ENCODE data around the gene ATXN7L1.

Gene ATXN7L1

GRCh38 chr7:105808209-105808608 is 68.2 kb downstream of the ATXN7L1 start:
- H3K36me3 ChIP-seq (ENCODE audit: control insufficient read depth in 2 of 2, insufficient read depth in 1 of 2, low read length in 2 of 2): no peaks in the 10 kb centered on the region
- ChIA-PET POLR2A (no interaction called here), CTCF (interaction anchor here (1.3 kb wide), 1 partner anchor 49 kb away, joined by 3 read pairs; no protein-coding TSS in a partner anchor)
- H3K4me1 ChIP-seq (ENCODE audit: control insufficient read depth, insufficient read depth, low read length): no peaks in the 10 kb centered on the region
- H3K4me3 ChIP-seq (ENCODE audit: low read depth, low read length): no peak overlapping the region
- H3K27ac ChIP-seq (ENCODE audit: extremely low read depth, low read depth, low read length): no peak overlapping the region
- TF ChIP-seq ZNF292 (tag by site-specific recombination; IDR thresholded peaks at IDR 0.05; ENCODE audit: borderline replicate concordance, low read depth) (no peak), KLF17 (tag by site-specific recombination; IDR thresholded peaks at IDR 0.05) (no peak), KLF1 (tag by site-specific recombination; IDR thresholded peaks at IDR 0.05) (no peak), PRDM6 (tag by site-specific recombination; IDR thresholded peaks at IDR 0.05) (no peak), ZNF155 (tag by site-specific recombination; IDR thresholded peaks at IDR 0.05) (no peak)
- no peaks in the 10 kb centered on the region for H3K9me3 ChIP-seq (ENCODE audit: control insufficient read depth, insufficient read depth, low read depth, low read length)

GRCh38 chr7:105807448-105807762 is 69.0 kb downstream of the ATXN7L1 start:
- ChIA-PET POLR2A (no interaction called here), CTCF (interaction anchor here (1.3 kb wide), 1 partner anchor 48 kb away, joined by 3 read pairs; no protein-coding TSS in a partner anchor)
- TF ChIP-seq ZNF658 (tag by site-specific recombination; IDR thresholded peaks at IDR 0.05) (no peak), ZBTB1 (tag by site-specific recombination; IDR thresholded peaks at IDR 0.05) (no peak), ZNF10 (tag by site-specific recombination; IDR thresholded peaks at IDR 0.05) (no peak), ZNF76 (tag by site-specific recombination; IDR thresholded peaks at IDR 0.05; ENCODE audit: borderline replicate concordance, low read depth) (no peak), ZNF211 (tag by site-specific recombination; IDR thresholded peaks at IDR 0.05; ENCODE audit: low read depth) (no peak), ZNF292 (tag by site-specific recombination; IDR thresholded peaks at IDR 0.05; ENCODE audit: borderline replicate concordance, low read depth) (no peak), CTCF (tag by site-specific recombination; IDR thresholded peaks at IDR 0.05) (no peak), ZNF157 (tag by site-specific recombination; IDR thresholded peaks at IDR 0.05) (no peak), ZBTB49 (tag by site-specific recombination; IDR thresholded peaks at IDR 0.05; ENCODE audit: low read depth) (no peak), TCF7L2 (IDR thresholded peaks at IDR 0.05; ENCODE audit: borderline replicate concordance, low read depth, low read length) (no peak), ZFP41 (tag by site-specific recombination; IDR thresholded peaks at IDR 0.05; ENCODE audit: borderline replicate concordance) (no peak), ZBTB20 (tag by site-specific recombination; IDR thresholded peaks at IDR 0.05) (no peak), MYNN (tag by site-specific recombination; IDR thresholded peaks at IDR 0.05; ENCODE audit: borderline replicate concordance) (no peak), ZNF664 (tag by site-specific recombination; IDR thresholded peaks at IDR 0.05) (no peak), ZNF792 (tag by site-specific recombination; IDR thresholded peaks at IDR 0.05) (no peak), ZNF426 (tag by site-specific recombination; IDR thresholded peaks at IDR 0.05) (no peak), ZNF600 (tag by site-specific recombination; IDR thresholded peaks at IDR 0.05) (no peak), ZBTB21 (tag by site-specific recombination; IDR thresholded peaks at IDR 0.05) (no peak)
- Histone ChIP-seq H3K36me3 (ENCODE audit: control insufficient read depth in 2 of 2, insufficient read depth in 1 of 2, low read length in 2 of 2) (no peaks in the 10 kb centered on the region), H3K9me3 (ENCODE audit: control insufficient read depth, insufficient read depth, low read depth, low read length) (no peaks in the 10 kb centered on the region), H3K4me3 (ENCODE audit: low read depth, low read length) (no peak overlapping the region), H3K4me1 (ENCODE audit: control insufficient read depth, insufficient read depth, low read length) (no peaks in the 10 kb centered on the region), H3K27ac (ENCODE audit: extremely low read depth, low read depth, low read length) (no peak overlapping the region)

All from HEK293 (cell line).